Ishikawa (cell line): ENCODE measurements around the gene AGMO.

ENCODE experiments used
- CEBPB ChIP-seq: IDR thresholded peaks from 2 replicates; pipeline ENCODE4 v1.6.1; 2012
- YY1 ChIP-seq: IDR thresholded peaks from 2 replicates; pipeline ENCODE4 v1.6.1; 2012; ENCODE audit warnings: low read depth
- TF ChIP-seq, protein P1 (sequence below): IDR thresholded peaks from 2 replicates; pipeline ENCODE4 v1.6.1; 2012

DNA sequence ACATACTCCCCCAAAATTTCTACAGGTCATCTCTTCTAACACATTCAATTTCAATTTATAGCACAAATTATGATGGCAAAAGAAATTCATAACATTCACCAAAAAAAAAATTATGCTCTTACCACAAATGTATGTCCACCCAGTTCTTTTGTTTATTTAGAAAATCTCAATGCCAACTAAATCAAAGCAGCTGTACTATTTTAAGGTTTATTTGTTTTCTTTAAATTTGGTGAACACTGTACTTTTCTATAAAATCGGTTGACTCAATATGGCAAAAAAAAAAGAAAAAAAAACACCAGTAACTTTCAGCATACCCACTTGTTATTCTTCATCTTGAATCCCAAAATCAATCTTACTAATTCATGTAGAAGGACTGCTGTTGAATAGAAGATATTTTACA is 225.7 kb downstream of the AGMO start:
- TF ChIP-seq CEBPB (no peak), YY1 (no peak)
- TF ChIP-seq, protein P1, sequence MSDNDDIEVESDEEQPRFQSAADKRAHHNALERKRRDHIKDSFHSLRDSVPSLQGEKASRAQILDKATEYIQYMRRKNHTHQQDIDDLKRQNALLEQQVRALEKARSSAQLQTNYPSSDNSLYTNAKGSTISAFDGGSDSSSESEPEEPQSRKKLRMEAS = no peak
